ENCODE data around the gene JAK3. TPM values are rescaled to one million over a fixed set of nuclear protein-coding genes. Genes with fewer than 3 reads are reported as not detected.
"Not testable (repeated sequence)": the region's sequence is repeated elsewhere in the genome, so short reads cannot be mapped to it uniquely, and the experiment has no call there.

Gene JAK3
- total and polyA plus RNA-seq, 4 donors = 2.8 to 5.0 (median 4.3) TPM

- H3K27me3 ChIP-seq (ENCODE audit: control insufficient read depth, insufficient read depth, low read length) = no peaks in the 10 kb centered on the region
- no peak for DNase-seq (ENCODE audit: low read depth in 4 of 6, low spot score in 6 of 6)
- H3K36me3 ChIP-seq (ENCODE audit: control insufficient read depth, insufficient read depth, low read length) = no peaks in the 10 kb centered on the region
- WGBS (ENCODE audit: insufficient coverage) = 61% methylated on average over 37 of the region's 38 CpGs
- H3K27ac ChIP-seq (ENCODE audit: low read depth, low read length) = no peak overlapping the region
- H3K9me3 ChIP-seq (ENCODE audit: control insufficient read depth, insufficient read depth, low read length) = no peaks in the 10 kb centered on the region
- H3K4me1 ChIP-seq (ENCODE audit: control insufficient read depth, insufficient read depth, low read length) = no peaks in the 10 kb centered on the region
- no peak overlapping the region for H3K4me3 ChIP-seq (ENCODE audit: low read depth, low read length)
Measured at GRCh38 chr19:17807731-17808316, 40.0 kb downstream of the JAK3 start.

- Histone ChIP-seq H3K27me3 (ENCODE audit: control insufficient read depth, insufficient read depth, low read length) (peaks cover 3% of the 10 kb centered on the region), H3K4me3 (ENCODE audit: low read depth, low read length) (no peak overlapping the region), H3K4me1 (ENCODE audit: control insufficient read depth, insufficient read depth, low read length) (no peaks in the 10 kb centered on the region), H3K9me3 (ENCODE audit: control insufficient read depth, insufficient read depth, low read length) (no peaks in the 10 kb centered on the region), H3K36me3 (ENCODE audit: control insufficient read depth, insufficient read depth, low read length) (no peaks in the 10 kb centered on the region), H3K27ac (ENCODE audit: low read depth, low read length) (no peak overlapping the region)
- no peak for DNase-seq (ENCODE audit: low read depth in 4 of 6, low spot score in 6 of 6)
- WGBS (ENCODE audit: insufficient coverage) = 88% methylated on average over 1 of the region's 3 CpGs
Measured at GRCh38 chr19:17806945-17807344, 40.8 kb downstream of the JAK3 start.

DNA sequence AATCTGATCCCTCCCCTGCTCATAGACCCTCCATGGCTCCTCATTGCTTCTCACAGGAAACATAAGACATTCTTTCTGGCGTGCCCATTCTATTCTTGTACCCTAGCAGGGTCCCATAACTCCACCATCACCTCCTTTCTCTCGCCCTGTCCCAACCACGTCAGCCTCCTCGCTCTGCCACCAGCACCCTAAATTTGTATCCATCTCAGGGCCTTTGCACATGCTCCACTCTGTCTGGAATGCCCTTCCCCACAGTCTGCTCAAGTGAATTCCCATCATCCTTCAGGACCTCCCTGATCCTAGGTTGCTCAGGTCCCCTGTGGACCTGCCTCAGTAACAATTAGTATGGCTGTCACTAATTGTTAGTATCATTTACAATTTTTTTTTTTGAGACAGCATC is 42.4 kb downstream of the JAK3 start:
- no peak overlapping the region for H3K4me3 ChIP-seq (ENCODE audit: low read depth, low read length)
- H3K27me3 ChIP-seq (ENCODE audit: control insufficient read depth, insufficient read depth, low read length) = peaks cover 3% of the 10 kb centered on the region

DNA sequence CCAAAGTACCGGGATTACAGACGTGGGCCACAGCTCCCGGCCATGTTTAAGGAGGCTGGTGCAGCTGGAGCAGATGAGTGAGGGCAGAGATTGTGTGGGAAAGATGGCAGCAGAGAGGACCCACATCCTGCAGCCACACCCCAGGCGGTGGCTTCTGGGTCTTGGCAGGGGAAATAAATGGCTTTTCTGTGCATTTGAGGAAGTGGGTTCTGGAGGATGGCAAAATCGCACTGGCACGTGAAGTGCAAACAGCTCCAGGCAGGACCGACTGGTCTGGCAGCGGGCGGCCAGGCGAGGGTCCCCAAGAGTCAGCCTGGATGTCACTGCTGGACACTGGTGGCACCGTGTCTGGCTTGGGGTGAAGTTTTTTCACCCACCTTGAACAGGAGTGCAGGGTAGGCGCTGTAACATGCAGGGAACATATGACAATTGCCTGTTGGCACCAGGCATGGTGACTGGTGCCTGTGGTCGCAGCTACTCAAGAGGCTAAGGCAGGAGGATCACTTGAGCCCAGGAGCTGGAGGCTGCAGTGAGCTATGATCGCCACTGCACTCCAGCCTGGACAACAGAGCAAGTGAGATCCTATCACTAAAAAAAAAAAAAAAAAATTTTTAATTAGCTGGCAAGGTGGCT is 44.4 kb downstream of the JAK3 start:
- Histone ChIP-seq H3K4me3 (ENCODE audit: low read depth, low read length) (no peak overlapping the region), H3K27ac (ENCODE audit: low read depth, low read length) (no peak overlapping the region), H3K36me3 (ENCODE audit: control insufficient read depth, insufficient read depth, low read length) (no peaks in the 10 kb centered on the region), H3K9me3 (ENCODE audit: control insufficient read depth, insufficient read depth, low read length) (no peaks in the 10 kb centered on the region), H3K27me3 (ENCODE audit: control insufficient read depth, insufficient read depth, low read length) (peaks cover 3% of the 10 kb centered on the region), H3K4me1 (ENCODE audit: control insufficient read depth, insufficient read depth, low read length) (no peaks in the 10 kb centered on the region)
- no peak for DNase-seq (ENCODE audit: low read depth in 4 of 6, low spot score in 6 of 6)
- 65% methylated on average over 11 of the region's 14 CpGs for WGBS (ENCODE audit: insufficient coverage)

More for the DNA sequence above, 42.4 kb downstream of the JAK3 start:
- Histone ChIP-seq H3K36me3 (ENCODE audit: control insufficient read depth, insufficient read depth, low read length) (no peaks in the 10 kb centered on the region), H3K4me1 (ENCODE audit: control insufficient read depth, insufficient read depth, low read length) (no peaks in the 10 kb centered on the region), H3K27ac (ENCODE audit: low read depth, low read length) (no peak overlapping the region), H3K9me3 (ENCODE audit: control insufficient read depth, insufficient read depth, low read length) (no peaks in the 10 kb centered on the region)
- no peak for DNase-seq (ENCODE audit: low read depth in 4 of 6, low spot score in 6 of 6)
- WGBS (ENCODE audit: insufficient coverage) = 81% methylated on average over 4 of the region's 4 CpGs

DNA sequence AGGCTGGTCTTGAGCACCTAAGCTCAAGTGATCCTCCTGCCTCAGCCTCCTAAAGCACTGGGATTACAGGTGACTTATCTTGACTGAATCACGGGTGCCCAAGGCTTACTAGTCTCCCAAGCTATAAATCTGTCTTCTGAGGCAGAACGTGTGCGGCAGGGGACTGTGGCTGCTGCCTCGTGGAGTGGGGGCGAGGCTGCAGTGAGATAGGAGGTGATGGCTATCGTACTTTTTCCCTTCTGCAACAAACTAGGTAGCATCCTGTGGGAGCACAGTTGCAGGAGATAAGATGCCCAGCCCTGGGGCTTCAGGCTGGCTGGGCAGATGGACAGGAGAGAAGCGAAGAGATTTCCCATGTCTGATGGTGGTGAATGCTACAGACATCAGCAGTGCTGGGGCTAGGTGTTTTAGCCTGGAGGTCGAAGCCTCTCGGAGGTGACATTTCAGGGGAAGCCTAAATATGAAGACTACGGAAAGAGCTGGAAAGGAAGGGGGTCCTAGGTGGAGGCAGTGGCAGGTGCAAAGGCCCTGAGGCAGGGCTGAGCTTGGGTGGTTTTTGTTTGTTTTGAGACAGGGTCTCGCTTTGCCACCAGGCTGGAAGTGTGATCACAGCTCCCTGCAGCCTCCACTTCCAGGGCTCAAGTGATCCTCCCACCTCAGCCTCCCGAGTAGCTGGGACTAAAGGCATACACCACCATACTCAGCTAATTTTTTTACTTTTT is 45.5 kb downstream of the JAK3 start:
- Histone ChIP-seq H3K4me3 (ENCODE audit: low read depth, low read length) (no peak overlapping the region), H3K27ac (ENCODE audit: low read depth, low read length) (no peak overlapping the region), H3K9me3 (ENCODE audit: control insufficient read depth, insufficient read depth, low read length) (no peaks in the 10 kb centered on the region), H3K27me3 (ENCODE audit: control insufficient read depth, insufficient read depth, low read length) (peaks cover 3% of the 10 kb centered on the region), H3K36me3 (ENCODE audit: control insufficient read depth, insufficient read depth, low read length) (no peaks in the 10 kb centered on the region), H3K4me1 (ENCODE audit: control insufficient read depth, insufficient read depth, low read length) (no peaks in the 10 kb centered on the region)
- no peak for DNase-seq (ENCODE audit: low read depth in 4 of 6, low spot score in 6 of 6)
- WGBS (ENCODE audit: insufficient coverage) = 72% methylated on average over 12 of the region's 12 CpGs

DNA sequence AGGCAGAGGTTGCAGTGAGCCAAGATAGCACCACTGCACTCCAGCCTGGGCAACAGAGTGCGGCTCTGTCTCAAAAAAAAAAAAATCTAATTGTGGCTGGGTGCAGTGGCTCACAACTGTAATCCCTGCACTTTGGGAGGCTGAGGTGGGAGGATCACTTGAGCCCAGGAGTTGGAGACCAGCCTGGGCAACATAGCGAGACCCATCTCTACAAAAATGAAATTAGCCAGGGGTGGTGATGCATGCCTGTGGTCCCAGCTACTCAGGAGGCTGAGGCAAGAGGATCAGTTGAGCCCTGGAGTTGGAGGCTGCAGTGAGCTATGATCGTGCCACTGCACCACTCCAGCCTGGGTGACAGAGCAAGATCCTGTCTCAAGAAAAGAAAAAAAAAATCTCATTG is 49.2 kb downstream of the JAK3 start:
- not testable (repeated sequence) for H3K36me3 ChIP-seq (ENCODE audit: control insufficient read depth, insufficient read depth, low read length)
- 96% methylated on average over 2 of the region's 3 CpGs for WGBS (ENCODE audit: insufficient coverage)
- H3K27me3 ChIP-seq (ENCODE audit: control insufficient read depth, insufficient read depth, low read length) = peaks cover 35% of the 10 kb centered on the region

DNA sequence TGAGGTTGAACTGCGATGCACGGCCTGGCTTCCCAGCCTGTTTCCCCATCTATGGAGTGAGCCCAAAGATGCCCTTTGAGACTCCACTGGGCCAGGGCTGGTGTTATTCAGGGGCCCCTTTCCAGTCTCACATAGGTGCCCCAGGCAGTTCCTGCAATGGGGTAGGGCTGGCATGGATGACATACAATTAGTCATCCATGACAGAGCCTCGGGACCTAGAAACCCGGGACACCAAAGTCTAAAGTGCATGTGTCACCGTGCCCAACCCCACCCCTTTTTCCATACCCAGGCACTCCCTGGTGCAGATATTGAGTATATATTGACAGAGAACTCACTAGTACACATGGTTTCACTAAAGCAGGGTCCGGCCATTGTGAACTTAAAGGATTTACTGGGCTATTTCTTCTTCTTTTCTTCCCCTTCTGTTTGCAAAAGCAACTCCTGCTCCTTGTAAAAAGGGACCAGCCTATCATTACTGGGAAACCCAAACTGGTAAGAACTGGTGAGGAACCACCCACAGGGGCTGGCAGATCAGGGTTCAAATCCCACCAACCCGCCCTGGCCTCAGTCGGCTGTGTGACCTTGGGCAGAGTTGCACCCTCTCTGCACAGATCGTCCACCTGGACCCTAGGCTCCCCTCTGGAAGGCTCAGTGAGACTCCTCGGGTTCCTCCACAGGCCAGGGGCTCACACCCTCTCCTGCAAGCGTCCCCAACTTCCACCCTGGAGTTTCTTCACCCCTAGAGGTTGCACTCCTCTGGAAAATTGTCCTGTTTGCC is 50.2 kb downstream of the JAK3 start:
- Histone ChIP-seq H3K27me3 (ENCODE audit: control insufficient read depth, insufficient read depth, low read length) (peaks cover 37% of the 10 kb centered on the region), H3K36me3 (ENCODE audit: control insufficient read depth, insufficient read depth, low read length) (no peaks in the 10 kb centered on the region), H3K4me3 (ENCODE audit: low read depth, low read length) (no peak overlapping the region), H3K27ac (ENCODE audit: low read depth, low read length) (no peak overlapping the region), H3K4me1 (ENCODE audit: control insufficient read depth, insufficient read depth, low read length) (peaks cover 8% of the 10 kb centered on the region), H3K9me3 (ENCODE audit: control insufficient read depth, insufficient read depth, low read length) (no peaks in the 10 kb centered on the region)
- no peak for DNase-seq (ENCODE audit: low read depth in 4 of 6, low spot score in 6 of 6)
- WGBS (ENCODE audit: insufficient coverage) = 69% methylated on average over 8 of the region's 11 CpGs

More for the DNA sequence above, 49.2 kb downstream of the JAK3 start:
- not testable (repeated sequence) for H3K9me3 ChIP-seq (ENCODE audit: control insufficient read depth, insufficient read depth, low read length); H3K27ac ChIP-seq (ENCODE audit: low read depth, low read length); DNase-seq (ENCODE audit: low read depth in 4 of 6, low spot score in 6 of 6); H3K4me3 ChIP-seq (ENCODE audit: low read depth, low read length); H3K4me1 ChIP-seq (ENCODE audit: control insufficient read depth, insufficient read depth, low read length)

DNA sequence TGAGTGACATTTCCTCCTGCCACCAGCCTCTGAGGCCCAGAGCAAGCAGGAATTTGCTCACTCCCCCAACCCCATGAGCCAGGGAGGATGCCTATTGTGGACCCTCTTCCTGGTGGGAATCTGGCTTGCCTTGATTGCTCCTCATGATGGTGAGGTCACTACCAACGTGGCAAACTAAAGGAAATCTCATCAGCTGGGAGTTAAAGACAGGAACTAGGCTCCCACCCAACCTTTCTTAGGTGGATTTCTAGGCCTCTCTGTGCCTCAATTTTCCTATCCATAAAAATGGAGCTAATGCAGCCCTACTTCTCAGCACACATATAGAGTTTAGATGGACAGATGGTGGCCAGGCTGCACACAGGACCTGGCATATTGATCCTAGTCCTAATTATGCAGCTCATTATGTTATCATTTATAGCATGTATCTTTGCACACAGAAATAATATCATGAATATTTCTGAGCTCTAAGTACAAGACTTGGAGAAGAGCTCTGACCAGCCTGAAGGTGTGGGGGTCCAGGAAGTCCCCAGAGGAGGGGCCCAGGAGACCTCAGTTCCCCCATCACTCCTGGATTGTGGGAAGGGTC is 50.9 kb downstream of the JAK3 start:
- H3K9me3 ChIP-seq (ENCODE audit: control insufficient read depth, insufficient read depth, low read length) = no peaks in the 10 kb centered on the region
- no peaks in the 10 kb centered on the region for H3K36me3 ChIP-seq (ENCODE audit: control insufficient read depth, insufficient read depth, low read length)
- peaks cover 34% of the 10 kb centered on the region for H3K27me3 ChIP-seq (ENCODE audit: control insufficient read depth, insufficient read depth, low read length)
- DNase-seq (ENCODE audit: low read depth in 4 of 6, low spot score in 6 of 6) = no peak
- no peak overlapping the region for H3K27ac ChIP-seq (ENCODE audit: low read depth, low read length)
- no peak overlapping the region for H3K4me3 ChIP-seq (ENCODE audit: low read depth, low read length)
- 69% methylated on average over 1 of the region's 1 CpG for WGBS (ENCODE audit: insufficient coverage)
- peaks cover 8% of the 10 kb centered on the region for H3K4me1 ChIP-seq (ENCODE audit: control insufficient read depth, insufficient read depth, low read length)

Measured in spinal cord (tissue), 10 donors.